HEK293T (cell line): ENCODE results near the gene CDK5R1.

Experiments used
- BHLHE40 ChIP-seq: fragments of 450-650 bp; IDR thresholded peaks from 2 replicates; pipeline ENCODE4 v1.6.1; 2016; ENCODE audit warnings: mild to moderate bottlenecking, moderate library complexity, borderline replicate concordance
- FOXM1 ChIP-seq: fragments of 450-650 bp; IDR thresholded peaks from 2 replicates; pipeline ENCODE4 v1.6.1; 2017; ENCODE audit warnings: mild to moderate bottlenecking, borderline replicate concordance
- HDGF ChIP-seq: fragments of 450-650 bp; IDR thresholded peaks from 2 replicates; pipeline ENCODE4 v1.6.1; 2017; ENCODE audit warnings: antibody characterized with exemption, borderline replicate concordance
- LEF1 ChIP-seq: fragments of 450-650 bp; IDR thresholded peaks from 2 replicates; pipeline ENCODE4 v1.6.1; 2017; ENCODE audit warnings: mild to moderate bottlenecking, borderline replicate concordance
- NFRKB ChIP-seq: fragments of 450-650 bp; IDR thresholded peaks from 2 replicates; pipeline ENCODE4 v1.6.1; 2016; ENCODE audit warnings: mild to moderate bottlenecking, moderate library complexity
- SP1 ChIP-seq: fragments of 450-650 bp; IDR thresholded peaks from 2 replicates; pipeline ENCODE4 v1.6.1; 2017

- TF ChIP-seq BHLHE40 (no peak), NFRKB (no peak), HDGF (no peak), LEF1 (no peak), FOXM1 (no peak), SP1 (no peak)
These were observed 36.4 kb downstream of the CDK5R1 start for GRCh38 chr17:32523017-32523680.
